ENCODE data around the gene APOC3. TPM values are rescaled to one million over a fixed set of nuclear protein-coding genes. Genes with fewer than 3 reads are reported as not detected.

Gene APOC3
- total and polyA plus RNA-seq, 2 experiments from 2014 or later = 2,125 to 2,309 TPM

DNA sequence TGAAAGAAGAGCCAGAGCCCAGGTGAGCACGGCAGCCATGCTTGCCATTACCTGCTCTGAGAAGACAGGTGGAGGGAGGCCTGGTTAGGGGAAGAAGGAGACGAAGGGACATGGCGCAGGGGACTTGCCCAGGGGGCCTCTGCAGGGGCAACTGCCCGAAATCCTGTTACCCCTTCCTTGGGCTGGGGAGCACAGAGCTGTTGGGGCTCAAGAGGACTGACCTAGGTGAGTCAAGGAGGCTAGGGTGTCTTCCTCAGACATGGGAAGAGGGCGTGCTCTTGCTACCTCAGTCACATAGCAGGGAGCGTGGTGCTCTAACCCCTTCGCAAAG, 37.9 kb upstream of the APOC3 start, which contains the start of gene APOA5:
APOA5 (minus strand) TSS at position 67 of the 331 bp plus-strand sequence; CDS start at position 48, 19 bp downstream.
- H3K27me3 ChIP-seq = no peaks in the 10 kb centered on the region
- peaks cover 10% of the 10 kb centered on the region for H3K4me1 ChIP-seq (ENCODE audit: insufficient read depth)
- no peak for TF ChIP-seq EZH2 (IDR thresholded peaks at IDR 0.05; ENCODE audit: borderline replicate concordance)
- TF ChIP-seq, protein P1, sequence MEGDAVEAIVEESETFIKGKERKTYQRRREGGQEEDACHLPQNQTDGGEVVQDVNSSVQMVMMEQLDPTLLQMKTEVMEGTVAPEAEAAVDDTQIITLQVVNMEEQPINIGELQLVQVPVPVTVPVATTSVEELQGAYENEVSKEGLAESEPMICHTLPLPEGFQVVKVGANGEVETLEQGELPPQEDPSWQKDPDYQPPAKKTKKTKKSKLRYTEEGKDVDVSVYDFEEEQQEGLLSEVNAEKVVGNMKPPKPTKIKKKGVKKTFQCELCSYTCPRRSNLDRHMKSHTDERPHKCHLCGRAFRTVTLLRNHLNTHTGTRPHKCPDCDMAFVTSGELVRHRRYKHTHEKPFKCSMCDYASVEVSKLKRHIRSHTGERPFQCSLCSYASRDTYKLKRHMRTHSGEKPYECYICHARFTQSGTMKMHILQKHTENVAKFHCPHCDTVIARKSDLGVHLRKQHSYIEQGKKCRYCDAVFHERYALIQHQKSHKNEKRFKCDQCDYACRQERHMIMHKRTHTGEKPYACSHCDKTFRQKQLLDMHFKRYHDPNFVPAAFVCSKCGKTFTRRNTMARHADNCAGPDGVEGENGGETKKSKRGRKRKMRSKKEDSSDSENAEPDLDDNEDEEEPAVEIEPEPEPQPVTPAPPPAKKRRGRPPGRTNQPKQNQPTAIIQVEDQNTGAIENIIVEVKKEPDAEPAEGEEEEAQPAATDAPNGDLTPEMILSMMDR (IDR thresholded peaks at IDR 0.05; ENCODE audit: poor library complexity) = no peak
- no peak for TF ChIP-seq EZH2phosphoT487 (IDR thresholded peaks at IDR 0.05; ENCODE audit: low read depth, severe bottlenecking, unreplicated experiment)
- no peaks in the 10 kb centered on the region for H4K20me1 ChIP-seq (ENCODE audit: insufficient read depth, poor library complexity, severe bottlenecking)
- 96% methylated on average over 7 of the region's 7 CpGs for WGBS (ENCODE audit: low lambda C conversion rate, missing lambda C conversion rate)
- H3K36me3 ChIP-seq (replicated peaks; ENCODE audit: insufficient read depth, low read depth) = no peaks in the 10 kb centered on the region
- H3K79me2 ChIP-seq = peaks cover 10% of the 10 kb centered on the region
- H3K4me2 ChIP-seq = peak within 1 kb of the TSS; percentile 61
- no peak for DNase-seq (ENCODE audit: low spot score)
- H3K9me2 ChIP-seq (replicated peaks; ENCODE audit: insufficient read depth) = no peaks in the 10 kb centered on the region
- no peak within 1 kb of the TSS for H3K27ac ChIP-seq
- H3K9me3 ChIP-seq (ENCODE audit: low read depth) = no peaks in the 10 kb centered on the region
- no peak within 1 kb of the TSS for H2AFZ ChIP-seq
- no peak within 1 kb of the TSS for H3K4me3 ChIP-seq

DNA sequence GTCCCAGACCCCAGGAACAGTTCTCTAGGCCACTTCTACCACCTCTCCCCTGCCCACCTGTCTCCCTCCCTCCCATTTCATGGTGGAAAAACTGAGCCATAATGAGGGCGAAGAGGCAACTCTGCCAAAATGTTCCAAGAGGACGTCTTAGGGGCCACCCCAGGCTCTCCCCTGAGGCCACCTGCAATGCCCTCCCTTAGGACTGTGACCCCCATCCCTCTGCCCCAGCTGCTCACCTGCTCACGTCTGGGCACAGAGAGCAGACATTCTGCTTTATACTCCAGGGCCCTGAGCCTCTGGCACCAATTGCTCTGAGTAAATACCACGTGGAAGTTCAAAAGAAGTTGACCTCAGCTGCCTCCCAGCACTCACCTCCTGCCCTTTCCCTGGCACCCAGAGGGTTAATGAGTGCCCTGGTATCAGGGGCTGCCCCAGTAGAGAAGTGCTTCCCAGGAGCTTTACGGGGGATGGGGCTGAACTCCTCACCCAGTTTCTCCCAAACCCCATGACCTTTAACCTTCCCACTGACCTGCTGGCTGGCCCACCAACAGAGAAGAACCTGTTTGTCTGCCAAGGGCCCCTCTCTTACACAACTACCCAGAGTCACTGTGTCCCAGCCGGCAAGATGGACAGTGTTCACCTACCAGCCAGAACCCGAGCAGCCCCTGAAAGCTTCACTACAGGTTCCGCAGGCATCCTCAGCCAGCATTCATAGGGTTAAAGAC, 37.4 kb upstream of the APOC3 start:
- no peak for DNase-seq (ENCODE audit: low spot score)
- TF ChIP-seq, protein P1 (IDR thresholded peaks at IDR 0.05; ENCODE audit: poor library complexity) = no peak
- TF ChIP-seq EZH2 (IDR thresholded peaks at IDR 0.05; ENCODE audit: borderline replicate concordance) (no peak), EZH2phosphoT487 (IDR thresholded peaks at IDR 0.05; ENCODE audit: low read depth, severe bottlenecking, unreplicated experiment) (no peak)
- Histone ChIP-seq H3K9me2 (replicated peaks; ENCODE audit: insufficient read depth) (no peaks in the 10 kb centered on the region), H3K4me1 (ENCODE audit: insufficient read depth) (peaks cover 7% of the 10 kb centered on the region), H3K27me3 (no peaks in the 10 kb centered on the region), H2AFZ (no peak overlapping the region), H3K36me3 (replicated peaks; ENCODE audit: insufficient read depth, low read depth) (no peaks in the 10 kb centered on the region), H3K27ac (no peak overlapping the region), H3K79me2 (peaks cover 4% of the 10 kb centered on the region), H3K4me3 (no peak overlapping the region), H3K9me3 (ENCODE audit: low read depth) (no peaks in the 10 kb centered on the region), H3K4me2 (no peak overlapping the region), H4K20me1 (ENCODE audit: insufficient read depth, poor library complexity, severe bottlenecking) (no peaks in the 10 kb centered on the region)
- 72% methylated on average over 8 of the region's 8 CpGs for WGBS (ENCODE audit: low lambda C conversion rate, missing lambda C conversion rate)

DNA sequence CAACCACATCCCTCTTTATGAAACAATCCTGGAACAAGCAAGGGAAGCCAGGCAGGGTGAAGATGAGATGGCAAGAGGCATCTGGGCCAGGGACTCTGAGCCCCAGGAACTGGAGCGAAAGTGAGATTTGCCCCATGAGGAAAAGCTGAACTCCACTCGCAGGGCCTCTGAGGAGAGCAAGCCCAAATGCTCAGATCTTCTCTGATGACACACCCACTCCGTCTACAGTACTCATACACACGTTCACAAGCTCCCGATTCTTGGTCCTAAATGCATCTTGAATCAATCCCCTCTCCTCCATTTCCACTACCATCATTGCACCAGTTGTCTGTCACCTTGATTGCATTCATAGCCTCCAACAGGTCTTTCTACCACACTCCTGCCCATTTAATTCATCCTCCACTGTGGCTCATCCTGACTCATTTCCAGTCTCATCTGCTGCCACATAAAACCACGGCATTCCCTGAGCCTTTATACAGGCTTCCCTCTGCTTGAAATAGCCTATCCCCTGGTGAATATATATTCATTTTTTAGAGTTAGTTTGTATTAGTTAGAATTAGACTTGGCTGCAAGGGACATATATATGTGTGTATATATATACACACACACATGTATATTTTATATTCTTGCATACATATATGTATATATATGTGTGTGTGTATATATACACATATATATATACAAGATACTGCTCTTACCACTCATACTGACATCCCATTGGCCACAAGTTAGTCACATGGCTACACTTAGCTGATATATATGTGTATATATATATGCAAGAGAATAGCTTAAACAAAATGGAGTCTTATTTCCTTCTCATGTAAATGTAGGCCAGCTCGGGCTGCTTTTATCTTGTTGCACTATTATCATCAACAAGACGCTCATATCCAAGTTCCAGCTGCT, 36.6 kb upstream of the APOC3 start:
- no peaks in the 10 kb centered on the region for H3K27me3 ChIP-seq
- WGBS (ENCODE audit: low lambda C conversion rate, missing lambda C conversion rate) = 85% methylated on average over 8 of the region's 8 CpGs
- peaks cover 7% of the 10 kb centered on the region for H3K4me1 ChIP-seq (ENCODE audit: insufficient read depth)
- H3K36me3 ChIP-seq (replicated peaks; ENCODE audit: insufficient read depth, low read depth) = no peaks in the 10 kb centered on the region
- peak overlapping the region; percentile 26 for H2AFZ ChIP-seq
- H3K27ac ChIP-seq = no peak overlapping the region
- no peaks in the 10 kb centered on the region for H4K20me1 ChIP-seq (ENCODE audit: insufficient read depth, poor library complexity, severe bottlenecking)
- no peaks in the 10 kb centered on the region for H3K9me3 ChIP-seq (ENCODE audit: low read depth)
- DNase-seq (ENCODE audit: low spot score) = no peak
- H3K4me3 ChIP-seq = no peak overlapping the region
- H3K4me2 ChIP-seq = no peak overlapping the region
- no peak for TF ChIP-seq EZH2phosphoT487 (IDR thresholded peaks at IDR 0.05; ENCODE audit: low read depth, severe bottlenecking, unreplicated experiment)
- TF ChIP-seq, protein P1 (IDR thresholded peaks at IDR 0.05; ENCODE audit: poor library complexity) = no peak
- no peak for TF ChIP-seq EZH2 (IDR thresholded peaks at IDR 0.05; ENCODE audit: borderline replicate concordance)
- H3K9me2 ChIP-seq (replicated peaks; ENCODE audit: insufficient read depth) = no peaks in the 10 kb centered on the region
- no peaks in the 10 kb centered on the region for H3K79me2 ChIP-seq
